Measurements from ENCODE around the gene TRAFD1.

Gene TRAFD1

GRCh38 chr12:112169161-112169872, 44.0 kb downstream of the TRAFD1 start (continued):
- no peak for TF ChIP-seq TSHZ2 (CRISPR knock-in tag; IDR thresholded peaks at IDR 0.05)
- no peak for TF ChIP-seq CSDC2 (CRISPR knock-in tag; IDR thresholded peaks at IDR 0.05)
- no peak for TF ChIP-seq ESRRG (CRISPR knock-in tag; IDR thresholded peaks at IDR 0.05)

GRCh38 chr12:112169966-112170365, 44.6 kb downstream of the TRAFD1 start:
- no peak for ATAC-seq
- TF ChIP-seq SNAI2 (CRISPR knock-in tag; IDR thresholded peaks at IDR 0.05), result no peak
- no peak for TF ChIP-seq TCF4 (CRISPR knock-in tag; IDR thresholded peaks at IDR 0.05; ENCODE audit: borderline replicate concordance)
- TF ChIP-seq GLIS3 (CRISPR knock-in tag; IDR thresholded peaks at IDR 0.05), result no peak
- no peak for TF ChIP-seq ARNTL (CRISPR knock-in tag; IDR thresholded peaks at IDR 0.05; ENCODE audit: borderline replicate concordance, low read depth)
- no peak for TF ChIP-seq PATZ1 (CRISPR knock-in tag; IDR thresholded peaks at IDR 0.05; ENCODE audit: borderline replicate concordance)
- no peak for TF ChIP-seq OSR1 (CRISPR knock-in tag; IDR thresholded peaks at IDR 0.05)
- no peak for TF ChIP-seq ZNF70 (CRISPR knock-in tag; IDR thresholded peaks at IDR 0.05)
- TF ChIP-seq ZNF565 (CRISPR knock-in tag; conservative IDR thresholded peaks at IDR 0.05; ENCODE audit: low read depth), result no peak
- no peak for TF ChIP-seq ESRRG (CRISPR knock-in tag; IDR thresholded peaks at IDR 0.05)
- no peak for TF ChIP-seq ZC3H10 (CRISPR knock-in tag; IDR thresholded peaks at IDR 0.05)
- no peak for TF ChIP-seq ISL1 (CRISPR knock-in tag; IDR thresholded peaks at IDR 0.05)
- no peak for TF ChIP-seq ZFP30 (CRISPR knock-in tag; IDR thresholded peaks at IDR 0.05)
- TF ChIP-seq ZFP3 (CRISPR knock-in tag; IDR thresholded peaks at IDR 0.05), result no peak
- TF ChIP-seq POU6F1 (CRISPR knock-in tag; IDR thresholded peaks at IDR 0.05; ENCODE audit: borderline replicate concordance, low read depth), result no peak
- TF ChIP-seq CSRNP3 (CRISPR knock-in tag; IDR thresholded peaks at IDR 0.05), result no peak
- TF ChIP-seq BACH2 (CRISPR knock-in tag; IDR thresholded peaks at IDR 0.05; ENCODE audit: borderline replicate concordance), result no peak
- TF ChIP-seq CREB5 (CRISPR knock-in tag; IDR thresholded peaks at IDR 0.05; ENCODE audit: low read depth), result no peak
- no peak for TF ChIP-seq RARB (CRISPR knock-in tag; IDR thresholded peaks at IDR 0.05)

- peak; percentile 61 for ATAC-seq
- no peak for TF ChIP-seq OSR1 (CRISPR knock-in tag; IDR thresholded peaks at IDR 0.05)
- TF ChIP-seq SNAI2 (CRISPR knock-in tag; IDR thresholded peaks at IDR 0.05), result no peak
- TF ChIP-seq ARNTL (CRISPR knock-in tag; IDR thresholded peaks at IDR 0.05; ENCODE audit: borderline replicate concordance, low read depth), result no peak
- no peak for TF ChIP-seq ESRRG (CRISPR knock-in tag; IDR thresholded peaks at IDR 0.05)
- TF ChIP-seq ZFP3 (CRISPR knock-in tag; IDR thresholded peaks at IDR 0.05), result no peak
- TF ChIP-seq BACH2 (CRISPR knock-in tag; IDR thresholded peaks at IDR 0.05; ENCODE audit: borderline replicate concordance), result no peak
- no peak for TF ChIP-seq GLIS3 (CRISPR knock-in tag; IDR thresholded peaks at IDR 0.05)
- TF ChIP-seq TCF4 (CRISPR knock-in tag; IDR thresholded peaks at IDR 0.05; ENCODE audit: borderline replicate concordance), result no peak
- no peak for TF ChIP-seq CSDC2 (CRISPR knock-in tag; IDR thresholded peaks at IDR 0.05)
- TF ChIP-seq ZNF70 (CRISPR knock-in tag; IDR thresholded peaks at IDR 0.05), result no peak
- TF ChIP-seq TSHZ2 (CRISPR knock-in tag; IDR thresholded peaks at IDR 0.05), result no peak
- TF ChIP-seq PPARA (CRISPR knock-in tag; IDR thresholded peaks at IDR 0.05; ENCODE audit: borderline replicate concordance), result no peak
- no peak for TF ChIP-seq ZNF8 (CRISPR knock-in tag; IDR thresholded peaks at IDR 0.05)
- TF ChIP-seq POU6F1 (CRISPR knock-in tag; IDR thresholded peaks at IDR 0.05; ENCODE audit: borderline replicate concordance, low read depth), result no peak
Observed at GRCh38 chr12:112170376-112170775, 45.0 kb downstream of the TRAFD1 start.
